GM21515 (cell line): ENCODE measurements around the gene MYBPH.

Experiments used
- ATAC-seq: cut with Tn5 transposase; IDR thresholded peaks from one replicate; pipeline ENCODE4 v1.9.1; 2021; ENCODE audit not compliant: unreplicated experiment

Gene MYBPH

GRCh38 chr1:203167026-203167912, 8.4 kb downstream of the MYBPH start:
- no peak for ATAC-seq

GRCh38 chr1:203166192-203166940, 9.3 kb downstream of the MYBPH start:
- no peak for ATAC-seq

DNA sequence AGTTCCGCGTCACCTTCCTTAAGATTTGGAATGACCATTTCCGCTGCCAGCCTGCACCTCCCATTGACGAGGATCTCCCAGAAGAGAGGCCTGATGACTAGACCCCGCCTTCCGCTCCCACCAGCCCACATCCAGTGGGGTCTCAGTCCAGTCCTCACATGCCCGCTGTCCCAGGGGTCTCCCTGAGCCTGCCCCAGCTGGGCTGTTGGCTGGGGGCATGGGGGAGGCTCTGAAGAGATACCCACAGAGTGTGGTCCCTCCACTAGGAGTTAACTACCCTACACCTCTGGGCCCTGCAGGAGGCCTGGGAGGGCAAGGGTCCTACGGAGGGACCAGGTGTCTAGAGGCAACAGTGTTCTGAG, 9.8 kb downstream of the MYBPH start:
- ATAC-seq = no peak

- no peak for ATAC-seq
Observed at GRCh38 chr1:203165101-203165799, 10.4 kb downstream of the MYBPH start.

DNA sequence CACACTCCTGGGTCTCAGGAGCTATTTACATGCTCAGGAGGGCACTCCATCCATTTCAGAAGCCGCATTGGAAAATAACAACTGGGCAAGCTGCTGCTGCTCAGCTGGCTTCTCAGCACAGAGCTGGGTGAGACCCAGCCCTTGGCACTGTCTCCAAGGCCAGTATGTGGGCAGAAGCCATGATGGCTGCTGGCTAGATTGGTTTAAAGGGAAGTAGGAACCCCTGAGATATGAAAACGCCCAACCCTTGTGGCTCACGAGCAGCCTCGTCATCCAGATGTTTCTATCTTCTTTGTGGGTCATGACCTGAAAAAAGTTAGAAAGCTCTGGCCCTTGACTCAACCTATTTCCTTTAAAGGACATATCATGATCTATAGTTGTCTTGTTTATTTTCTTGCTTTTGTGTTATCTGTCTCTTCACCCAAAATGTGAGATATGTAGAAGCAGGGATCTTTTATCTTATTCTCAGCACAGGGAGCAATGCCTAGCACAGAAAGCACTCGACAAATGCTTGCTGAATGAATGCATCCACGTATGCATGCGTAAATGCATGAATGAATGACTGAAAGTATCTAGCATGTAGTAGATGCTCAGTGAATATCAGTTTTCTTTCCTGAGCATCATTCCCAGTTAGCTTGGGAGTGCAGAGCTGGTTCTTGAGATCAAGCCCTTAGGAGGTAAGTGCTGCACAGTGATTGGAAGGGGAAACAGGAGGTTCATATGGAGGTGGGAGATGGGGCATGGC, 11.6 kb downstream of the MYBPH start:
- ATAC-seq = no peak

GRCh38 chr1:203162403-203162802, 13.2 kb downstream of the MYBPH start:
- no peak for ATAC-seq

GRCh38 chr1:203161703-203162102, 13.9 kb downstream of the MYBPH start:
- no peak for ATAC-seq

GRCh38 chr1:203161175-203161574, 14.5 kb downstream of the MYBPH start:
- ATAC-seq = no peak

GRCh38 chr1:203159844-203160243, 15.8 kb downstream of the MYBPH start:
- ATAC-seq = no peak

DNA sequence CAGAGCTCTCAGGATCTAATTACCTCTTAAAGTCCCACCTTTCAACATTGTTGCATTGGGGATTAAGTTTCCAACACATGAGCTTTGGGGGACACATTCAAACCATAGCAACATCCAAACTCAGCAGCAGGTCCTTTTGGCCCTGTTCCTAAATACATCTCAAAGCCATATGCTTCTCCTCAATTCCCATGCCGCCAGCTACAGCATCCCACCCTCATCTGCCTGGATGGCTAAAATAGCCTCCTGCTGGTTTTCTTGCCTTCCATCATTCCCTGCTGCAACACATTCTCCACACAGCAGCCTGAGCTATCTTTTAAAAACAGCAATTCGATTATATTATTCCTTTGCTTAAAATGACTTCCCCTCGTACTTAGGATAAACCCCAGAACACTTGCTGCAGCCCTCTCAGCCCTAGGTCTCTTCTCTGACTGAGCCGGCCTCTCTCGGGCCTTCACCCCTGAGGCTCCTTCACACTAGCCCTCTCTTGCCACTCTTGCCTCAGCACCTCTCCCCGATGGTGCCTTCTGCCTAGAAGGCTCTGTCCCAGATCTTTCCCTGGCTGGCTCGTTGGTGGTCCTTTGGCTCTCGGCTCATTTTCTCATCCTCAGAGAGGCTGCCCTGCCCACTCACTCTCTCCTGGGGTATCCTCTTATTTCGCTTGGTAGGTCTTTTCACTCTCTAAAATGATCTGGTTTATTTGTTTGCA, 16.5 kb downstream of the MYBPH start:
- no peak for ATAC-seq

DNA sequence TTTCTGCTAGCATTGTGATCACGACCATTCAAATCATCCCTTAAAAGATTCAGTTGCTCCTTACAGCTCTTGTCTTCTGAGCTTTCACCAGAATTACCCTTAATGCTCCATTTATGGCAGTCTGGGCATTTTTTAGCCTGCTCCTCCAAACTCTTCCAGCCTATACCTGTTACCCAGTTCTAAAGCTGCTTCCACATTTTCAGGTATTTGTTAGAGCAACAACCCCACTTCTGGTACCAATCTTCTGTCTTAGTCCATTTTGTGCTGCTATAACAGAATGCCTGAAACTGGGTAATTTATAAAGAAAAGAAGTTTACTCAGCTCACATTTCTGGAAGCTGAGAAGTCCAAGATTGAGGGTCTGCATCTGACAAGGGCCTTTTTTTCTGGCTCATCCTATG, 17.2 kb downstream of the MYBPH start:
- ATAC-seq = no peak

DNA sequence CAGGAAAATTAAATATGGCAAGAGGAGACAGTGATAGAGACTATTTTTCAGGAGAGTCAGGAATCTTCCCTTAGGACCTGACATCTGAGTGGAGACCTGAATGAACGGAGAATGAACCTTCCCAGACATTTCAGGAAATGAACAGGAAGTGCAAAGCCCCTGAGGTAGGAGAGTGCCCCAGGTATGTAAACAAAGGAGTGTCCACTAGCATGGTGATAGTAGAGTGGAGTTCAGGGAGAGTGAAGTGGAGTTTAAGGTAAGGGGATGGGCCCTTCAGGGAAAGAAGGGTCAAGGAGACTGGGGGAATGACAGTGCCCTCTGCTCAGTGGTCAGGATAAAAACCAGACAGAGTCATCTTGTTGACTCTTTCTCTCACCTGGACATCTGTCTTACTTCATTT, 19.3 kb downstream of the MYBPH start:
- no peak for ATAC-seq

GRCh38 chr1:203153989-203154821, 21.4 kb downstream of the MYBPH start:
- ATAC-seq = no peak

- no peak for ATAC-seq
Observed at GRCh38 chr1:203153051-203153988, 22.3 kb downstream of the MYBPH start.

DNA sequence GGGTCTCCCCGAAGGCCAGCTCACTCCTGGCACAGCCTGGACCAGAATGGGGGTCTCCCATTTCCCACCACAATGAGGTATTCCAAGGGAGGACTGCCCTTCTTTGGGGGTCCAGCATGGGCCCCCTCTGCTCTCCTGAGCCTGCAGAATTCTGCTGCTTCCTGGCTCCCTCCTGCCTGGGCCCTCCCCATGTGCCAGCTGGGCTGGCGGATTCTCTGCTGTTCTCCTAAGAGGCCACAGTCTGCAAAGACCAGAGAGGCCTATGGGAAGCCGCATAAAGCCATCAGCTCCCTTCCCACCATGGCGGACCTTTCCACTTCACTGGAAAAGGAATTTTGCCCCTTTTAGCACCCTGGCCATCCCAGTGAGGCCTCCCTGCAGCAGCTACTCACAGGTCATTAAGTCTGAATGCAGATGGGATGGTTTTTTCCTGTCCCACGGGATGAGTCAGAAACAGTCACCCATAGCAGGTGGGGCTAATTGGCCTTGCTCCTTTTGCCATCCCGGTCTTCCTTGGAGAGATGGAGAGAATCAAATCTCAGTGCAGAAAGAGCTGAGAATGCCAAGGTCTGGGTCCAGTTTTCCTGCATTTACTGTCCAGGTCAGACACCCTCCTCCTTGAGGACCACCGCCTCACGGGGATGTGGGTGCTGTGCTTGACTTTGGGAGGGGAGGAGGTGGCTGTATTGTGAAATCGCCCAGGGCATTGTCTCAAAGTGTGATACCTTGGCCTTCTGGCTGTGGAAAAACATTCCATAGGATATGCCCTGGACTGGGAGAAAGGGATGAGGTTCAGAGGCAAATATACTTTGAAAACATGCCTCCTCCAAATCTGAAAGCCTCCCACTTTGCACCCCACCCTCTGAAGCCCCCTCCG, 23.2 kb downstream of the MYBPH start:
- no peak for ATAC-seq

GRCh38 chr1:203151362-203152157, 24.1 kb downstream of the MYBPH start:
- ATAC-seq = no peak
